ENCODE measurements around the gene ALKBH8. TPM values are rescaled to one million over a fixed set of nuclear protein-coding genes. Genes with fewer than 3 reads are reported as not detected.

ALKBH8 gene
- total and polyA plus RNA-seq, 2 of the 4 experiments (the other 2 are of a cell fraction): 3.0 to 6.6 TPM

GRCh38 chr11:107501713-107502112 is 63.8 kb downstream of the ALKBH8 start:
- Histone ChIP-seq H4K20me1 (ENCODE audit: insufficient read depth, low read length) (no peaks in the 10 kb centered on the region), H2BK20ac (ENCODE audit: low read depth, low read length) (no peak overlapping the region), H2AK5ac (ENCODE audit: low read depth, low read length) (no peak overlapping the region), H3K23ac (ENCODE audit: low read depth, low read length) (no peak overlapping the region), H3K4me3 (ENCODE audit: insufficient read depth, low read depth, low read length) (no peak overlapping the region), H4K91ac (ENCODE audit: insufficient read depth, low read depth, low read length) (no peak overlapping the region), H3K4me2 (ENCODE audit: low read depth, low read length) (no peak overlapping the region), H4K5ac (ENCODE audit: low read depth, low read length) (no peak overlapping the region), H3K4me1 (ENCODE audit: control insufficient read depth, insufficient read depth, low read length) (no peaks in the 10 kb centered on the region), H2AFZ (replicated peaks; ENCODE audit: low read length, poor library complexity) (no peak overlapping the region), H2BK120ac (ENCODE audit: low read depth, low read length) (no peak overlapping the region), H3K79me1 (ENCODE audit: low read depth in 1 of 2, low read length in 2 of 2) (no peaks in the 10 kb centered on the region), H3K56ac (ENCODE audit: extremely low read depth, insufficient read depth, low read length) (no peak overlapping the region), H3K36me3 (ENCODE audit: control insufficient read depth, insufficient read depth, low read length) (peaks cover 6% of the 10 kb centered on the region), H3K27me3 (ENCODE audit: control insufficient read depth, insufficient read depth, low read length) (no peaks in the 10 kb centered on the region), H4K8ac (ENCODE audit: low read depth in 2 of 2, low read length in 2 of 2) (no peak overlapping the region), H2BK5ac (ENCODE audit: low read depth, low read length, poor library complexity, severe bottlenecking) (no peak overlapping the region), H2AK9ac (replicated peaks; ENCODE audit: low read depth, low read length, poor library complexity) (no peak overlapping the region), H2BK15ac (ENCODE audit: low read depth, low read length) (no peak overlapping the region), H3K14ac (replicated peaks; ENCODE audit: low read depth, low read length) (no peak overlapping the region), H3K4ac (ENCODE audit: low read depth, low read length) (no peak overlapping the region), H3K9ac (ENCODE audit: low read depth, low read length) (no peak overlapping the region), H3K27ac (ENCODE audit: insufficient read depth, low read length) (no peak overlapping the region), H3K18ac (ENCODE audit: low read depth, low read length) (no peak overlapping the region), H3K9me3 (ENCODE audit: control insufficient read depth, insufficient read depth, low read length) (no peaks in the 10 kb centered on the region), H3K9me1 (ENCODE audit: insufficient read depth, low read length) (no peaks in the 10 kb centered on the region)
- no TSS peak for BruUV-seq (replicated peaks)
- dilution Hi-C loops (cut with HindIII; ENCODE audit: low sequenced_read_pairs, unreplicated experiment): no loop called here
- DNase-seq: no peak
- in situ Hi-C loops (cut with MboI; ENCODE audit: low sequenced_read_pairs): no loop called here
- ChIA-PET CTCF (interaction anchor here (0.6 kb wide), 1 partner anchor 11 kb away, joined by 3 read pairs; no protein-coding TSS in a partner anchor), POLR2A (ENCODE audit: unreplicated experiment) (no interaction called here)
- intact Hi-C loops (cut with micrococcal nuclease): no loop called here
- TF ChIP-seq, protein P1, sequence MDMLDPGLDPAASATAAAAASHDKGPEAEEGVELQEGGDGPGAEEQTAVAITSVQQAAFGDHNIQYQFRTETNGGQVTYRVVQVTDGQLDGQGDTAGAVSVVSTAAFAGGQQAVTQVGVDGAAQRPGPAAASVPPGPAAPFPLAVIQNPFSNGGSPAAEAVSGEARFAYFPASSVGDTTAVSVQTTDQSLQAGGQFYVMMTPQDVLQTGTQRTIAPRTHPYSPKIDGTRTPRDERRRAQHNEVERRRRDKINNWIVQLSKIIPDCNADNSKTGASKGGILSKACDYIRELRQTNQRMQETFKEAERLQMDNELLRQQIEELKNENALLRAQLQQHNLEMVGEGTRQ (IDR thresholded peaks at IDR 0.05; ENCODE audit: low read depth, low read length): no peak
- TF ChIP-seq CEBPB (IDR thresholded peaks at IDR 0.05; ENCODE audit: low read depth, low read length) (no peak), RCOR1 (IDR thresholded peaks at IDR 0.05; ENCODE audit: insufficient replicate concordance, low read length) (no peak), MXI1 (IDR thresholded peaks at IDR 0.05; ENCODE audit: borderline replicate concordance, low read depth, low read length) (no peak), POLR2A (IDR thresholded peaks at IDR 0.05; ENCODE audit: low read depth, low read length) (no peak), MAFK (IDR thresholded peaks at IDR 0.05; ENCODE audit: low read depth, low read length) (no peak), CHD1 (IDR thresholded peaks at IDR 0.05; ENCODE audit: low read depth, low read length) (no peak), SMC3 (IDR thresholded peaks at IDR 0.05; ENCODE audit: low read depth, low read length) (no peak), RAD21 (IDR thresholded peaks at IDR 0.05; ENCODE audit: low read length) (no peak)
- TF ChIP-seq, protein P2, sequence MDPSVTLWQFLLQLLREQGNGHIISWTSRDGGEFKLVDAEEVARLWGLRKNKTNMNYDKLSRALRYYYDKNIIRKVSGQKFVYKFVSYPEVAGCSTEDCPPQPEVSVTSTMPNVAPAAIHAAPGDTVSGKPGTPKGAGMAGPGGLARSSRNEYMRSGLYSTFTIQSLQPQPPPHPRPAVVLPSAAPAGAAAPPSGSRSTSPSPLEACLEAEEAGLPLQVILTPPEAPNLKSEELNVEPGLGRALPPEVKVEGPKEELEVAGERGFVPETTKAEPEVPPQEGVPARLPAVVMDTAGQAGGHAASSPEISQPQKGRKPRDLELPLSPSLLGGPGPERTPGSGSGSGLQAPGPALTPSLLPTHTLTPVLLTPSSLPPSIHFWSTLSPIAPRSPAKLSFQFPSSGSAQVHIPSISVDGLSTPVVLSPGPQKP (IDR thresholded peaks at IDR 0.05; ENCODE audit: borderline replicate concordance, low read depth, low read length): no peak
- WGBS, 2 experiments (ENCODE audit: extremely low coverage in 2 of 2, insufficient read length in 1 of 2): no CpG with 5 or more reads among the region's 1 CpG
- ATAC-seq (ENCODE audit: low read depth): no peak
